GM21723 (cell line): Measurements from ENCODE around the gene ARHGEF17.

ENCODE experiments used
- ATAC-seq: cut with Tn5 transposase; IDR thresholded peaks from one replicate; pipeline ENCODE4 v1.9.1; 2021; ENCODE audit warnings: mild to moderate bottlenecking, moderate library complexity; ENCODE audit not compliant: unreplicated experiment

The ARHGEF17 gene

GRCh38 chr11:73292525-73292894 is 15.6 kb upstream of the ARHGEF17 start:
- ATAC-seq: no peak

- no peak for ATAC-seq
These were observed 14.6 kb upstream of the ARHGEF17 start for GRCh38 chr11:73293356-73293936.

GRCh38 chr11:73294604-73295003 is 13.5 kb upstream of the ARHGEF17 start:
- ATAC-seq: no peak

GRCh38 chr11:73295241-73295995 is 12.7 kb upstream of the ARHGEF17 start:
- no peak for ATAC-seq

- ATAC-seq: no peak
These were observed 12.1 kb upstream of the ARHGEF17 start for GRCh38 chr11:73295996-73296318.

GRCh38 chr11:73296501-73297230 is 11.4 kb upstream of the ARHGEF17 start:
- ATAC-seq: no peak

- ATAC-seq: no peak
These were observed 10.9 kb upstream of the ARHGEF17 start for GRCh38 chr11:73297231-73297590.

GRCh38 chr11:73297702-73298101 is 10.4 kb upstream of the ARHGEF17 start:
- ATAC-seq: no peak

GRCh38 chr11:73298233-73298632 is 9.8 kb upstream of the ARHGEF17 start:
- no peak for ATAC-seq

GRCh38 chr11:73299751-73300150 is 8.3 kb upstream of the ARHGEF17 start:
- no peak for ATAC-seq

GRCh38 chr11:73306069-73306841 is 1.8 kb upstream of the ARHGEF17 start:
- no peak for ATAC-seq

GRCh38 chr11:73306977-73307322 is 1.1 kb upstream of the ARHGEF17 start:
- ATAC-seq: no peak

- ATAC-seq: peak; percentile 63
These were observed 613 bp upstream of the ARHGEF17 start for GRCh38 chr11:73307323-73308002.

- ATAC-seq: no peak
These were observed 1.2 kb downstream of the ARHGEF17 start for GRCh38 chr11:73308961-73309919.

- no peak for ATAC-seq
These were observed 2.0 kb downstream of the ARHGEF17 start for GRCh38 chr11:73310076-73310475.

GRCh38 chr11:73310661-73311393 is 2.8 kb downstream of the ARHGEF17 start:
- ATAC-seq: no peak

- no peak for ATAC-seq
These were observed 3.4 kb downstream of the ARHGEF17 start for GRCh38 chr11:73311394-73311869.

GRCh38 chr11:73312036-73312435 is 4.0 kb downstream of the ARHGEF17 start:
- no peak for ATAC-seq

GRCh38 chr11:73312851-73313327 is 4.8 kb downstream of the ARHGEF17 start:
- no peak for ATAC-seq
